GM19452 (cell line): Measurements from ENCODE around the gene ZNF789.
A peak's percentile ranks its signal among the peaks of the same experiment; 100 is the strongest.
"Not testable (repeated sequence)": the region's sequence is repeated elsewhere in the genome, so short reads cannot be mapped to it uniquely, and the experiment has no call there.

ENCODE experiments used
- ATAC-seq: cut with Tn5 transposase; IDR thresholded peaks from one replicate; pipeline ENCODE4 v1.9.1; 2021; ENCODE audit not compliant: unreplicated experiment

ZNF789 gene

DNA sequence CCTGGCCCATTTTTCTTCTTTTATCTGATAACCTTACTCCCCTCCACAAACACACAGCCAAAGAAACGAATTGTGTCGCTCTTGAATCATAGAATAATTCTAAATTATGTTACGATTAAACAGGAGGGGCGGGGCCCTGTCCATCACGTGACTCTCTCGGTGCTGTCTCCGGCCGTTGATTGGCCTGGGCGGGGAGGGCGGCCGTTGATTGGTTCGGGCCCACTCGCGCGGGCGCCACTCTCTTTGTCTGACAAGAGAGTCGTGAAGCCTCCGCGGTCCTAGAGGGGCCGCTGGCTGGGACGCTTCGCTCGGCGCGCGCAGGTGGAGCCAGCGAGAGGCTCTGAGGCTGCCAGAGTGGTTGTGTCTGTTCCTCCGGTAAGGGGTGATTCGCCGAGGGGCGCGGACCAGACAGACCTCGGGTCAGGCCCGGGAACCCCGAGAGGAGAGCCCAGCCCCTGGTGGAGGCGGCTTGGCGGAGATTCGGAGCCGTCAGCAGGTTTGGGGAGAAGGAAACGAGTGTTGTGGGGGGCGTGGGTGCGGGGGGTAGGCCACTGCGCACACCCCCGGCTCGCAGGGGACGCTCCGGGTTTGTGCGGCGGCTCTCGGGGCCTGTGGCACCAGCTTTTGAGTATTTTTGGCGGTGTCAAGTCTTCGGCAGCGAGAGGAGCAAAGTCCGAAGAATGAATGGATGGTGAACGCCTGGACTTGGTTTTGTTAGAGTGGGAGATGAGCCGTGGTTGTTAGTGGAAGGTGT, at the start of gene ZNF789:
Gene ZNF789, plus strand, starts transcription at position 330 of the 754 bp plus-strand sequence. CDS start 3,567 bp downstream, outside the sequence.
- ATAC-seq = peak; percentile 94

DNA sequence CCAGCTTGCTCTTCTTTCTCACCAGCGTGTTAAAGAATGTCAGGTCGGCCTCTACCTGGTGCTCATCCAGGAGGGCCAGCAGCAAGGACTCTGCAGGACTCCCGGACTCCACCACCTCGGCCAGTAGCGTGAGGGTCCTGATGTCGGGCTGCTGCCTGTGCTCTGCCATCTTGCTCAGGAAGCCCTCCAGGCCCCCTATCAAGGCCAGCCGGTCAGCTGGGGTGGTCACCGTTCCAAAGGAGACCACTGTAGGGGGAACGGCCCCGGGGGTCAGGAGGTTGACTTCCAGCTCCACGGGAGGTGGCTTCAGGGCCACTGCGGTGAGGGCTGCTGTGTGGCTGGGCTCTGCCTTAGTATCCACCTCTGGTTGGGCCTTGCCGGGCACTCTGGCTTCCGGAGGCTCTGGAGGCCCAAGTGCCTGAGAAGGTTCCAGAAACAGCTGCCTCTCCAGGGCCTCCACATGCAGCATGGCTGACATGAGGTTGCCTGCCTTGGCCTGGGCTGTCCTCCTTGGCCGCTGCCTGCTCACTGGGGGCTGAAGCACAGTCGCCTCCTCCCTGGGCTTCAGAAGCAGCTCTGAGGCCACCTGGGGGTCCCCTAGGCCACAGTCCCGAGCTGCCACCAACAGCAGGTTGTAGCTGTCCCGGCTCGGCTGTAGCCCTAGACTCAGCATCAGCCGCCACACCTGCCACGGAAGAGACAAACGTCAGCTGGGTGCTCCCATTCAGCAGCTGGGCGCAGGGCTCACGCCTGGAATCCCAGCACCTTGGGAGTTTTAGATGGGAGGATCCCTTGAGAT, 47.6 kb upstream of the ZNF789 start:
- ATAC-seq = no peak

DNA sequence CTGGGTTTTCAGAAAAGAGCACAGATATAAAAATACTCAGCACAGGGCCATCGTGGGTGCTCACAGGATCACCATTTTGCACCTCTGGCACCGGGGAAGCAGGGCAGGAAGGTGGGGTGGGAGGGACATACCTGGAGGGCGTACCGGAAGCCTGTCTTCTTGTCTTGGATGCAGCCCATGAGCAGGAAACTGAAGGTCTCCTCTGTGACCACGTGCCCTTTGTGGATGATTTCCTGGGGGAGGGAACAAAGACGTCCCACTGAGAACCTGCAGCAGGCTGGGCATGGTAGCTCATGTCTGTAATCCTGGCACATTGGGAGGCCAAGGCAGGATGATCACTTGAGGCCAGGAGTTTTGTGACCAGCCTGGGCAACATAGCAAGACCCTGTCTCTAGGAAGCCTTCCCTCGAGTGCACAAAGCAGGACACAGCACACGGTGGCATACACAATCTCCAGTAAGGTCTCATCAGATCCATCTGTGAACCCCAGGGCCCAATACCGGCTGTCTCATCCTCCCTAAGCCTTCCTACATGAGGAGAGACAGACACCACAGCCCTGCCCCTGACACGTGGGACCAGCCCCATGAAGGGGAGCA, 43.6 kb upstream of the ZNF789 start:
- ATAC-seq = no peak

DNA sequence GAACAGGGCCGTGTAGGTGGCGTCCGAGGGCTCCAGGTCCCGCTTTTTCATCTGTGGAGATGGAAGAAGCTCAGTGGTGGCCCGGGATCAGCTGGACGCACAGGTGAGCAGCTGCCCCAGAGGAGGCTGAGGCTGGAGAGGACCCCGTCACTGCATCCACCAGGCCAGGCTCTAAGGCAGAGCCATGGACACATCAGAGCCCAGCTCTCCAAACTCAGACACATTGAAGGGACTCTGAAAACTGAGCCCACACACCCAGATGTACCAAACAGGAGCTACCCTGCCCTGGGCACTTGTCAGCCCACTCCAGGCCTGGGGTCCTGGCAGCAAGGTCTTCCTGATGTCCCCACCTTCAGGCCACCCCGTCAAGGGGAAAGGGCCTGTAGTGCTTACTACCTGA, 42.9 kb upstream of the ZNF789 start:
- ATAC-seq = no peak

DNA sequence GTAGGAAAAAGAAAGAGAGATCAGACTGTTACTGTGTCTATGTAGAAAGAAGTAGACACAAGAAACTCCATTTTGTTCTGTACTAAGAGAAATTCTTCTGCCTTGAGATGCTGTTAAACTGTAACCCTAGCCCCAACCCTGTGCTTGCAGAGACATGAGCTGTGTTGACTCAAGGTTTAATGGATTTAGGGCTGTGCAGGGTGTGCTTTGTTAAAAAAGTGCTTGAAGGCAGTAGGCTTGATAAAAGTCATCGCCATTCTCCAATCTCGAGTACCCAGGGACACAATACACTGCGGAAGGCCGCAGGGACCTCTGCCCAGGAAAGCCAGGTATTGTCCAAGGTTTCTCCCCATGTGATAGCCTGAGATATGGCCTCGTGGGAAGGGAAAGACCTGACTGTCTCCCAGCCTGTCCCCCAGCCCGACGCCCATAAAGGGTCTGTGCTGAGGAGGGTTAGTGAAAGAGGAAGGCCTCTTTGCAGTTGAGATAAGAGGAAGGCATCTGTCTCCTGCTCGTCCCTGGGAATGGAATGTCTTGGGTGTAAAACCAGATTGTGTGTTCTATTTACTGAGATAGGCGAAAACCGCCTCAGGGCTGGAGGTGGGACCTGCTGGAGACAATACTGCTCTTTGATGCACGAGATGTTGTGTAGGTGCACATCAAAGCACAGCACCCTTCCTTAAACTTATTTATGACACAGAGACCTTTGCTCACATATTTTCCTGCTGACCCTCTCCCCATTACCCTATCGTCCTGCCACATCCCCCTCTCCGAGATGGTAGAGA, 40.7 kb upstream of the ZNF789 start:
- not testable (repeated sequence) for ATAC-seq

DNA sequence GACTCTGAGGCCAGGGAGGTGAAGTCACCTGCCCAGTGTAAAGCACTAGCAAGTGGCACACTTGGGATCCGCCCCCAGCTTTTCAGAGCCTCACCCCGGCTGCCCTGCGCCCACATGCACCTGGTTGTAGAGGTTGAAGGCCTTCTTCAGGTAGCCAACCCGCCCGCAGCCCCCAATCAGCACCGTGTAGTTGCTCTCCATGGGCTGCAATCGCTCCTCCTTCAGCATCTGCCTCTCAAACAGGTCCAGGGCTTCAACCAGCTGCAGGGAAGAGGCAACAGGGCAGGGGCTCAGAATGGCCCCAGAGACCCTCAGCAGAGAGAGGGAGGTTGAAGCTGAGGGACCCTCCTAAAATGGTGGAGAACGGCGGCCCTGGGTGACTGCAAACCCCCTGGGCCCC, 39.5 kb upstream of the ZNF789 start:
- no peak for ATAC-seq

DNA sequence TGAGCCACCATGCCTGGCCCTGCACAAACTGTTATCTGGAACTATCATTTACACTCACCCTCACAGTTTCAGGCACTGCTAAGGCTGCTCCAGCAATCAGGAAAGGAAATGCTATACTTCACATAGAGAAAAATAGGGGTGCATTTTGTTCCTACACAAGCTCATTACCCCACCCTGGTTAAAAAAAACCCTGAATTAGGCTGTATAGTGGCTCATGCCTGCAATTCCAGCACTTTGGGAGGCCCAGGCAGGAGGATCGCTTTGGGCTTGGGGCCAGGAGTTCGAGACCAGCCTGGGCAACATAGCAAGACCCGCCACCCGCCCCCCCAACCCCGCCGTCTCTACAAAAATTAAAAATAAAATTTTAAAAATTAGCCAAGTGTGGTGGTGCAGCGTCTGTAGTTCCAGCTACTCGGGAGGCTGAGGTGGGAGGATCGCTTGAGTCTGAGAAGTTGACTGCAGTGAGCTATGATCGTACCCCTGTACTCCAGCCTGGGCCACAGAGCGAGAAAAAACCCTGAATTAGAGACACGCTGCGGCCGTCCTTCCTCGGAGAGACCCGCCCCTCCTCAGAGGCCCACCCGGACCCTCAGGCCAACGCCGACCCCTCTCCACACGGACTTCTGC, 34.6 kb upstream of the ZNF789 start:
- ATAC-seq = no peak

DNA sequence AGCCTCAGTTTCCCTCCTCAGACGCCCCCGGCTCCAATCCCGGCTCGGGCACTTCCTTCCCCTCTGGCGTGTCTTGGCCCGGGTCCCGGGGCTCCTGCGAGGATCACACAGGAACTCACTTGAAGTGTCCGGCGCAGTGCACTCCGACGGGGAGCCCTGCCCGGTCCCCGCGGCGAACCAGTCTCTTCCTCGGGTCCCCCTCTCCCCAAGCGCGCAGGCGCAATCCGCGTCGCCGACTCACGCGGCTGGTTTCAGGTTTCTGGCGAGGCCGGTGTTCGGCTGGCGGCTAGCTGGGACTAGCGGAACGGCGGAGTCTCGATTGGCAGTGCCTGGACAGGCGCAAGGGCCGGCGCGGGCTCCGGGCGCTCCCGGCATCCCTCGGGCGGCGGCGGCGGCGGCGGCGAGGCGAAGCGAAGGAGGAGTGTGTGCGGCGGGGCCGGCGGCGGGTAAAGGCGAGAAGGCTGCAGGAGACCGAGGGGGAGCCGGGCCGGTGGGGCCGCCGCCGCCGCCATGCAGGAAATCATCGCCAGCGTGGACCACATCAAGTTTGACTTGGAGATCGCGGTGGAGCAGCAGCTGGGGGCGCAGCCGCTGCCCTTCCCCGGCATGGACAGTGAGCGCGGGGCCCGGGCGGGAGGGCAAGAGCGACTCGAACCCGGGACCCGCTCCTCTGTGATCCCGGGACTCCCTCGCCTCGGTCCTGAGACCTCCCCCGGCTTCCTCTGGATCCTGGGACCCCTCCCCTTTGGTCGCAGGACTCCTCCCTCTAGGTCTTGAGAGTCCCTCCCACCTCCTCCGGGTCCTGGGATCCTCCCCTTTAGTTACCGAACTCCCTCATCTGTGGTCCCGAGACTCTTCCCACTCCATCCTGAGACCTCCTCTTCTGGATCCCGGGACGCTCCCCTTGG, 33.9 kb upstream of the ZNF789 start, which contains the start of the genes CPSF4 and PTCD1:
Gene CPSF4, plus strand, starts transcription at position 371 of the 908 bp plus-strand sequence. Its CDS starts 140 bp downstream, at position 511.
Gene PTCD1, minus strand, starts transcription at position 226 of the 908 bp plus-strand sequence. CDS start 3,556 bp downstream, outside the sequence.
- ATAC-seq = peak; percentile 90

DNA sequence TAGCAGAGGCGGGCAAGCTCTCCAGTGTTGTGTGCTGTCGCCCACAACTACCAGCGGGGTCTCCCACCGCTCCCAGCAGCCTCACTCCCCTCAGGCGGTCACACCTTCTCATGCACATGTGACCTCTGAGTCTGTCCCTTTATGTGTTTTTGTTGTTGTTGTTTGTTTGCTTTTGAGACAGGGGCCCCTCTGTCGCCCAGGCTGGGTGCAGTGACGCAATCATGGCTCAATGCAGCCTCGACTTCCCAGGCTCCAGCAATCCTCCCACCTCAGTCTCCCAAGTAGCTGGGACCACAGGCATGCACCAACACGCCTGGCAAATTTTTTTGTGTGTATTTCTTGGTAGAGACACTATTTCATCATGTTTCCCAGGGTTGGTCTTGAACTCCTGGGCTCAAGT, 32.5 kb upstream of the ZNF789 start:
- ATAC-seq = no peak

DNA sequence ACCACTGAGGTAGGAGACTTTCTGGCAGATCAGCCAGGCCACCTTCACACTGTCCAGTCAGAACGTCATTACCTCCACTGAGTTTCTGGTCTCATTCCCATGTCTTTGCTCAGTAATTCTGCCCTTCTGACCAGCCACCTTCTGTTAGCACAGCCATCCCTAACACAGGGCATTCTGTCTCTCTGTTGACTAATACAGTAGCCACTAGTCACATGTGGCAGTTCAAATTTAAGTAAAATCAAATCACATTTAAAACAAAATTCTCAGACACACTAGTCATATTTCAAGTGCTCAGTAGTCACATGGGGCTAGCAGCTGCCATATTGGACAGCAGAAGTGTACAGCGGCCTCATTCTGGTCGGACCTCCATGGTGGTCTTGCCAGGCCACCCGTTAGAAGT, 26.6 kb upstream of the ZNF789 start:
- no peak for ATAC-seq

DNA sequence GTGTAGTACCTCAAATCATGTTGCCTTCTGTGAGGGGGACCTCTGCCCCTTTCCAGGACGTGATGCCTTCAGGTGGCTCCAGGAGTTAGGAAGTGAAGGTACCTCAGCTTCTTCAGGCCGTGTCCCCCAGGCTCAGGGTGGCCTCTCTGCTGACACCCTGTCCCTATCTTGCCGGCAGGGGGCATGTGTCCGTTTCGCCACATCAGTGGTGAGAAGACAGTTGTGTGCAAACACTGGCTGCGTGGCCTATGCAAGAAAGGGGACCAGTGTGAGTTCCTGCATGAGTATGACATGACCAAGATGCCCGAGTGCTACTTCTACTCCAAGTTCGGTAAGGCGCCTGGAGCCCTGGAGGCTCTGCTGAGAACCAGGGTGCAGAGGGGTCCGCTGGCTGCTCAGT, 24.7 kb upstream of the ZNF789 start:
- no peak for ATAC-seq

DNA sequence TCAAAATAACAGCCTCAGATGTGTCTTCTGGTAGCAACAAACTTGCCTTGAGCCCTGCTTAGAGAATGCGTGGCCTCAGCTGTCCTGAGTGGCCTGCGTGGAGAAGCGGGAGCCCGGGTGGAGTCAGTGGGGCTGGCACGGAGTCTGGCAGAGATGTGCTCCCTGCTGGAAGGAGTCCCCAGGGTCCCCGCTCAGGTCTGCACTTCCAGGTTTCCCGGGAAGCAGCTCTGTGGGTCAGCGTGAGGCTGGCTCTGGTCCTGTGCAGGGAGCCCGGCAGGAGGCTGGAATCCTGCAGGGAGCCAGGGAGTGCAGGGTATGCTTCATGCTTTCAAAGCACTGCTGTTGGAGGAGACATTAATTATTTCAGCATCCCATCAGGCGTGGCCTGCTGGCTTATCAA, 23.8 kb upstream of the ZNF789 start:
- no peak for ATAC-seq

DNA sequence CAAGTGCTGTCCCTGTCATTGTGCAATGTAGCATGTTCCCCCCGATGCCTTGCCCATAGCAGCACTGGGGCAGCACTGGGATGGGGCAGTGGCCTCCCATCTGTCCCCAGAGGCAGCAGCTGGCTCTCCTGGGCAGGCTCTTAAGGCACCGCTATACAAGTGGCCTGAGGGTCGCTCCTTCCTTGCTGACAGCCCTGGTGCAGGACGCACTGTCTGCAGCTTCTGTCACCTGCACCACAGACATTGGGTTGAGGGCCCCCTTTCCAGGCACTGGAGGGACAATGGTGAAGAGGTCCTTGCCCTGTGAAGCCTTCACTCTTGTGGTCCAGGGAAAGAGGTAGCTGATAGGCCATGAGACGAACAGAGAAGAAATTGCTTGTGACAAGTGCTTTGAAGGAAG, 23.4 kb upstream of the ZNF789 start:
- ATAC-seq = no peak

DNA sequence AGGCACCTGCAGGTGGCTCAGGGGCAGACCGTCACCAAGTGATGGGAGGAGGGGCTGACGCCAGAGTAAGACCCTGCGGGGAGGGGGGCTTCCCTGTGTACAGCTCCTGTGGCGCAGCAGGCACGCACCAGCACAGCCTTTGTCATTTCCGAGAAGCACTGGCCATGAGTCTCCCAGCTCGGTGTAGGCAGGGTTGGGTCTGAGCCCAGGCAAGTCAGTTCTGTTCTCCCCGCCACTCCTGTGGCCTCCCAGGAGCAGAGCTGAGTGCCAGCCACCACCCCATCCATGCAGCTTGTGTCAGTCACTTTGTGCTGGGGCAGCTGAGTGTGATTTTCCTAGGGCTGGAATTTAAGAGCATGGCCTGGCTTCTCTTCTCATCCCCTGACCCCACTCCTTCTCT, 20.8 kb upstream of the ZNF789 start:
- ATAC-seq = no peak

DNA sequence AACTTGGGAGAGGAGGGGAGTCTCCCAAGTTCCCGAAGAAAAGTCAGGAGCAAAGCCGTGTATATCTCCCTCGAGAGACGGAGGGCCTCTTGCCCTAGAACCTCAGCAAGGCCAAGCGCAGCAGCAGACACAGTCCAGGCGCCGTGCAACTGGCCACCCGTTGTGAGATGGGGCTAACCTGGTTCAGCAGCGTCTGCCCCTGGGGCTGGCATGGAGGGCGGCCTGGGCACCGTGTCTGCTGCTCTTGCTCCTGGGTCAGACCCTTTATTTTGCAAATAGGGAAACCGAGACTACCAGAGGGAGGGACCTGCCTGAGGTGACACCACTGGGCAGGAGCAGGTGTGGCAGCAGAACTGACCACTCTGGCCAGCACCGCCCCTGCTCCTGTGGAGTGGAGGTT, 20.1 kb upstream of the ZNF789 start:
- no peak for ATAC-seq

DNA sequence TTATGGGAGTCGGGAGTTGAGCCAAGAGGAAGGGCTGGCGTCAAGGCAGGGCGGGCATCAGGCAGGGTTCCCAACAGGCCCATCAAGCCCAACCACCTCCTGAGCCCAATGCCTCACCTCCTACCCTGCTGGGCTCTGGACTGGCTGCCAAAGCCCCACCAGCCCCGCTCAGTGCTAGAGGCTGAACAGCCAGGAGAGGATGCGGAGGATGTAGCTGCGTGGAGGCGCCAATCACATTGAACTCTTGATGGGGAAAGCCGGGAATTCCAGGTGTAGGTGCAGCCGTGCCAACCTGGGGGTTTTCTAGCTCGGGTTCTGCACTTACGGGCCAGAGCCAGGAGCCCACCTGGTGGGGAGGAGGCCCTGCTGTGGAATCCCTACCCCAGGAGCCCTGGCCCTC, 19.6 kb upstream of the ZNF789 start:
- no peak for ATAC-seq

DNA sequence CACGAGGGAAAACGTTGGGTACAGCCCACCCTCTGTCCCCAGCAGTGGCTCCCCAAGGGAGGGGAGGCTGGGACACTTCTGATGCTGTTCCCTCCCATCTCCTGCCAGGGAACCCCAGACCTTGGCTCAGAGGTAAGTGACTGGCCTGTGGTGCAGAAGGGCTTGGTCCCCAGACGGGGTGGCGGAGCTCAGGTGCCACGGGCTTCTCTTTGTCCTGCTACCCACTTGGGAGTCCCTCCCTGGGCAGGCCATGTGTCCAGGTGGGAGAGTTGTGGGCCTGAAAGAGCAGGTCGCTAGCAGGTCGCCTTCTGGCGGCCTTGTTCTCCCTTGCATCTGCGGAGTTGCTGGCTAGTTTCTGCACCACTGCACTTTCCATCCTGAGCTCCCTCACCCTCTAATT, 16.8 kb upstream of the ZNF789 start:
- no peak for ATAC-seq

DNA sequence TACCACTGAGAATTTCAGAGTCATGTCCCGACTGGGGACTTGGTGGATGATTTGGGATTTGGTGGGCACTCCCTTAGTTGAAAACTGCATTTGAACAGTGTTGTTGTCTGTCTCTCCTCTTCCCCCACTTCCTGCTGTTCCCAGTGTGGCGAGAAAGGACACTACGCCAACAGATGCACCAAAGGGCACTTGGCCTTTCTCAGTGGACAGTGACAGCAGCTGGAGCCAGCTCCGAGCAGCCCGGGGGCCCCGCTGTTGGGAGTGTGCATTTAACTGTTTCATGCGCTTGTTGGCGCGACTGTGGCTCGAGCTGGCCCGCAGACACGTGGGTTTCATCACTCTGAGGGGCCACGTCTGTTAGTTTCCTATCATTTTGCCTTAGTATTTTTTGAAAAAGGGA, 16.4 kb upstream of the ZNF789 start:
- no peak for ATAC-seq

DNA sequence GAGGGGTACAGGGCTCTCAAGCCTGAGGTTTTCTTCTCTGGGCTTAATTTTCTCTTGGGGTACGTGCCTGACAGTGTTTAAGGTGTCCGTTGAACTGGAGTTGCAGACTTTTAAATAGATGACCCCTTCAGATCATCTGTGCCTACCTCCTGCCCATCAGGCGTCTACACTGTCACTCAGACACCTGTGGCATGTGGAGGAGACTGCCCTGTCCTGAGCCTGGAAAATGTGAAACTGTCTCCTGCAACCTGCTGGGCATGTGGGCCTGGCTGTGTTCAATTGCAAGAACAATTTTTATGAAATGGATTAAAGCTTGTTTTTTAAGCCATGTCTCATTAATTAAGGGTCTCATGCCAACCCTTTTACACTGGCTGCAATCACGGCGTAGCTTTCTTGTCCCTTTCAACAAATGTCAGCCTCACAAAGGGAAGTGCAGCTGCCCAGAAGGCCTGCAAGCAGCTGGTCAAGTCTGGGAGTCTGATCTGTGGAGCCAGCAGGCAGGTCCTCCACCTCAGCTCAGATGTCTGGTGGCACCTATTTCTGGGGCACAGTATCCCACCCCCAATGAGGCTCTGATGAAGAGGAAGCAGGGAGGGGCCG, 15.5 kb upstream of the ZNF789 start:
- ATAC-seq = no peak
